ENCODE data around the gene PDLIM3.
A peak's percentile ranks its signal among the peaks of the same experiment; 100 is the strongest.
"Not testable (repeated sequence)": the region's sequence is repeated elsewhere in the genome, so short reads cannot be mapped to it uniquely, and the experiment has no call there.

PDLIM3 gene

GRCh38 chr4:185534866-185535611 lies at the start of gene PDLIM3:
Gene PDLIM3 (minus strand): TSS chr4:185535507. CDS start chr4:185535434, 73 bp downstream.
- peak; percentile 20 for DNase-seq (ENCODE audit: low spot score)

GRCh38 chr4:185583813-185584212 lies 48.5 kb upstream of the PDLIM3 start:
- DNase-seq (ENCODE audit: low spot score), result no peak

GRCh38 chr4:185582651-185583400 lies 47.5 kb upstream of the PDLIM3 start:
- DNase-seq (ENCODE audit: low spot score), result no peak

GRCh38 chr4:185580699-185581098 lies 45.4 kb upstream of the PDLIM3 start:
- DNase-seq (ENCODE audit: low spot score), result no peak

GRCh38 chr4:185578284-185578683 lies 43.0 kb upstream of the PDLIM3 start:
- no peak for DNase-seq (ENCODE audit: low spot score)

- DNase-seq (ENCODE audit: low spot score), result no peak
These were observed 41.9 kb upstream of the PDLIM3 start for GRCh38 chr4:185576962-185577950.

GRCh38 chr4:185576314-185576961 lies 41.1 kb upstream of the PDLIM3 start:
- no peak for DNase-seq (ENCODE audit: low spot score)

- DNase-seq (ENCODE audit: low spot score), result no peak
These were observed 38.4 kb upstream of the PDLIM3 start for GRCh38 chr4:185573651-185574199.

- no peak for DNase-seq (ENCODE audit: low spot score)
These were observed 35.4 kb upstream of the PDLIM3 start for GRCh38 chr4:185570727-185571126.

- DNase-seq (ENCODE audit: low spot score), result no peak
These were observed 32.4 kb upstream of the PDLIM3 start for GRCh38 chr4:185567381-185568376.

GRCh38 chr4:185566972-185567371 lies 31.7 kb upstream of the PDLIM3 start:
- no peak for DNase-seq (ENCODE audit: low spot score)

- no peak for DNase-seq (ENCODE audit: low spot score)
These were observed 31.1 kb upstream of the PDLIM3 start for GRCh38 chr4:185566425-185566824.

- no peak for DNase-seq (ENCODE audit: low spot score)
These were observed 30.4 kb upstream of the PDLIM3 start for GRCh38 chr4:185565696-185566095.

GRCh38 chr4:185564349-185564748 lies 29.0 kb upstream of the PDLIM3 start:
- DNase-seq (ENCODE audit: low spot score), result no peak

- no peak for DNase-seq (ENCODE audit: low spot score)
These were observed 27.2 kb upstream of the PDLIM3 start for GRCh38 chr4:185562531-185562930.

- DNase-seq (ENCODE audit: low spot score), result no peak
These were observed 25.0 kb upstream of the PDLIM3 start for GRCh38 chr4:185560316-185560715.

GRCh38 chr4:185559915-185560281 lies 24.6 kb upstream of the PDLIM3 start:
- DNase-seq (ENCODE audit: low spot score), result no peak

GRCh38 chr4:185559251-185559914 lies 24.1 kb upstream of the PDLIM3 start:
- not testable (repeated sequence) for DNase-seq (ENCODE audit: low spot score)

GRCh38 chr4:185554365-185555126 lies 19.2 kb upstream of the PDLIM3 start:
- no peak for DNase-seq (ENCODE audit: low spot score)
